HEK293 (cell line): Measurements from ENCODE around the gene GNG7.
A peak's percentile ranks its signal among the peaks of the same experiment; 100 is the strongest.
"Not testable (repeated sequence)": the region's sequence is repeated elsewhere in the genome, so short reads cannot be mapped to it uniquely, and the experiment has no call there.

Experiments used
- CTCF ChIA-PET: fragments of 350-600 bp; formaldehyde crosslinking; extraction: SDS; loops from one replicate; lab custom pipeline; 2021; ENCODE audit warnings: antibody characterized with exemption; lab: Yijun Ruan, JAX
- POLR2A ChIA-PET: fragments of 300-600 bp; formaldehyde crosslinking; extraction: SDS; loops from one replicate; lab custom pipeline; 2020; ENCODE audit warnings: antibody characterized with exemption, inconsistent platforms; lab: Yijun Ruan, JAX
- H3K27ac ChIP-seq: fragments of 200-500 bp; sonication (Bioruptor generic); 2 replicates; pipeline ENCODE4 v1.5.1; 2014; ENCODE audit warnings: low read depth, low read length, control low read depth, inconsistent platforms; ENCODE audit errors: extremely low read depth
- H3K36me3 ChIP-seq, 2 experiments: fragments of 200-500 bp in 1 of 2; sonication (Bioruptor generic) in 1 of 2; 1 replicate in 1 of 2; 2 replicates in 1 of 2; pipeline ENCODE4 v1.5.1; 2014 to 2017; ENCODE audit warnings: inconsistent platforms in 2 of 2, low read length in 2 of 2; ENCODE audit not compliant: control insufficient read depth in 2 of 2, insufficient read depth in 1 of 2
- H3K4me1 ChIP-seq: fragments of 200-500 bp; sonication (Bioruptor generic); 2 replicates; pipeline ENCODE4 v1.5.1; 2014; ENCODE audit warnings: mild to moderate bottlenecking, low read length, inconsistent platforms; ENCODE audit not compliant: control insufficient read depth, insufficient read depth
- H3K4me3 ChIP-seq: 2 replicates; pipeline ENCODE4 v1.5.1; 2011; ENCODE audit warnings: low read depth, mild to moderate bottlenecking, control low read depth, low read length, moderate library complexity
- H3K9me3 ChIP-seq: fragments of 200-500 bp; sonication (Bioruptor generic); 2 replicates; pipeline ENCODE4 v1.5.1; 2014; ENCODE audit warnings: low read depth, low read length, inconsistent platforms; ENCODE audit not compliant: control insufficient read depth, insufficient read depth
- FEZF1 ChIP-seq: fragments of 450-650 bp; formaldehyde crosslinking; IDR thresholded peaks from 2 replicates; pipeline ENCODE4 v1.5.1; 2016; ENCODE audit warnings: missing biosample characterization, missing genetic modification characterization
- HOXD13 ChIP-seq: sonication (generic); formaldehyde crosslinking; IDR thresholded peaks from 2 replicates; pipeline ENCODE4 v1.8.0; 2022; ENCODE audit warnings: missing genetic modification reagents, borderline replicate concordance
- KLF10 ChIP-seq: fragments of 450-650 bp; IDR thresholded peaks from 2 replicates; pipeline ENCODE4 v1.5.1; 2018; ENCODE audit warnings: missing biosample characterization, mild to moderate bottlenecking, missing genetic modification characterization
- KLF7 ChIP-seq: fragments of 450-650 bp; formaldehyde crosslinking; IDR thresholded peaks from 2 replicates; pipeline ENCODE4 v1.5.1; 2016; ENCODE audit warnings: missing biosample characterization, missing genetic modification characterization, borderline replicate concordance
- MEIS1 ChIP-seq: sonication (generic); formaldehyde crosslinking; IDR thresholded peaks from 2 replicates; pipeline ENCODE4 v1.8.1; 2022; ENCODE audit warnings: missing genetic modification reagents, mild to moderate bottlenecking, borderline replicate concordance
- SETDB1 ChIP-seq: IDR thresholded peaks from one replicate; pipeline ENCODE4 v1.6.1; 2017; ENCODE audit warnings: mild to moderate bottlenecking, low read length, moderate library complexity, mixed read lengths; ENCODE audit not compliant: insufficient read length
- WT1 ChIP-seq: fragments of 450-650 bp; formaldehyde crosslinking; IDR thresholded peaks from 2 replicates; pipeline ENCODE4 v1.5.1; 2016; ENCODE audit warnings: missing biosample characterization, missing genetic modification characterization
- ZFP69B ChIP-seq: fragments of 450-650 bp; formaldehyde crosslinking; IDR thresholded peaks from 2 replicates; pipeline ENCODE4 v1.5.1; 2016; ENCODE audit warnings: missing biosample characterization, missing genetic modification characterization
- ZNF10 ChIP-seq: fragments of 450-650 bp; formaldehyde crosslinking; IDR thresholded peaks from 2 replicates; pipeline ENCODE4 v1.5.1; 2017; ENCODE audit warnings: missing biosample characterization, missing genetic modification characterization
- ZNF132 ChIP-seq: fragments of 450-650 bp; formaldehyde crosslinking; IDR thresholded peaks from 2 replicates; pipeline ENCODE4 v1.5.1; 2017; ENCODE audit warnings: missing biosample characterization, missing genetic modification characterization, borderline replicate concordance
- ZNF184 ChIP-seq: fragments of 450-650 bp; IDR thresholded peaks from 2 replicates; pipeline ENCODE4 v1.5.1; 2018; ENCODE audit warnings: missing biosample characterization, mild to moderate bottlenecking, missing genetic modification characterization
- ZNF324 ChIP-seq: fragments of 450-650 bp; formaldehyde crosslinking; IDR thresholded peaks from 2 replicates; pipeline ENCODE4 v1.5.1; 2016; ENCODE audit warnings: missing biosample characterization, missing genetic modification characterization
- ZNF391 ChIP-seq: fragments of 450-650 bp; formaldehyde crosslinking; IDR thresholded peaks from 2 replicates; pipeline ENCODE4 v1.5.1; 2016; ENCODE audit warnings: low read depth, missing biosample characterization, missing genetic modification characterization, borderline replicate concordance
- ZNF48 ChIP-seq: fragments of 450-650 bp; formaldehyde crosslinking; IDR thresholded peaks from 2 replicates; pipeline ENCODE4 v1.5.1; 2016; ENCODE audit warnings: missing biosample characterization, missing genetic modification characterization
- ZNF510 ChIP-seq: fragments of 450-650 bp; formaldehyde crosslinking; IDR thresholded peaks from 2 replicates; pipeline ENCODE4 v1.5.1; 2018; ENCODE audit warnings: mild to moderate bottlenecking, missing genetic modification characterization, missing biosample characterization; ENCODE audit not compliant: insufficient replicate concordance
- ZNF529 ChIP-seq: fragments of 450-650 bp; formaldehyde crosslinking; IDR thresholded peaks from 2 replicates; pipeline ENCODE4 v1.5.1; 2017; ENCODE audit warnings: missing genetic modification characterization, missing biosample characterization; ENCODE audit not compliant: insufficient replicate concordance
- ZNF544 ChIP-seq: fragments of 450-650 bp; formaldehyde crosslinking; IDR thresholded peaks from 2 replicates; pipeline ENCODE4 v1.5.0; 2017; ENCODE audit warnings: missing biosample characterization, missing genetic modification characterization
- ZNF558 ChIP-seq: fragments of 450-650 bp; formaldehyde crosslinking; IDR thresholded peaks from 2 replicates; pipeline ENCODE4 v1.5.1; 2016; ENCODE audit warnings: missing biosample characterization, missing genetic modification characterization
- ZNF677 ChIP-seq: fragments of 450-650 bp; IDR thresholded peaks from 2 replicates; pipeline ENCODE4 v1.5.0; 2018; ENCODE audit warnings: missing biosample characterization, mild to moderate bottlenecking, missing genetic modification characterization, moderate library complexity
- TF ChIP-seq, protein P1 (sequence below): fragments of 450-650 bp; formaldehyde crosslinking; IDR thresholded peaks from 2 replicates; pipeline ENCODE4 v1.5.1; 2016; ENCODE audit warnings: missing biosample characterization, missing genetic modification characterization
- TF ChIP-seq, protein P2 (sequence below): fragments of 450-650 bp; formaldehyde crosslinking; optimal IDR thresholded peaks from 2 replicates; pipeline ENCODE3; 2016; ENCODE audit warnings: missing biosample characterization, mild to moderate bottlenecking, missing genetic modification characterization
- TF ChIP-seq, protein P3 (sequence below): sonication (generic); formaldehyde crosslinking; IDR thresholded peaks from 2 replicates; pipeline ENCODE4 v1.8.1; 2022; ENCODE audit warnings: mild to moderate bottlenecking, moderate library complexity, missing genetic modification reagents
- TF ChIP-seq, protein P4 (sequence below): fragments of 450-650 bp; formaldehyde crosslinking; IDR thresholded peaks from 2 replicates; pipeline ENCODE4 v1.5.1; 2016; ENCODE audit warnings: missing biosample characterization, missing genetic modification characterization

Gene GNG7

DNA sequence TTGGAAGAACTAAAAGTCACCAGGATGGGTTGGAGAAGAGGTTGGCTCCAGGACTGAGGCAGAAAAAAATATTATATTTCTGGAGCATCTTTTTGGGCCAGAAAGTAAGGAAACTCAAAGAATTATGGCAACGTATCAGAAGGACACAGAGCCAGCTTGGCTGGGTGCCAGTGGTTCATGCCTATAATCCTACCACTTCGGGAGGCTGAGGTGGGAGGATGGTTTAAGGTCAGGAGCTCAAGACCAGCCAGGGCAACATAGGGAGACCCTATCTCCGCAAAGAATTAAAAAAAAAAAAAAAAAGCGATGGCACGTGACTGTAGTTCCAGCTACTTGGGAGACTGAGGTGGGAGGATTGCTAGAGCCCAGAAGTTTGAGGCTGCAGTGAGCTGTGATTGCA is 118.5 kb downstream of the GNG7 start:
- no peak overlapping the region for H3K27ac ChIP-seq
- no peak overlapping the region for H3K4me3 ChIP-seq
- H3K4me1 ChIP-seq, result no peaks in the 10 kb centered on the region
- H3K36me3 ChIP-seq, result no peaks in the 10 kb centered on the region
- no peaks in the 10 kb centered on the region for H3K9me3 ChIP-seq
- ChIA-PET POLR2A (interaction anchor here (1.2 kb wide), 1 partner anchor 108 kb away, joined by 4 read pairs; the partner anchor contains the start of gene GADD45B), CTCF (interaction anchor here (0.6 to 0.8 kb wide), 2 partner anchors 24 to 520 kb away, joined by 3 read pairs; no protein-coding TSS in a partner anchor)
- TF ChIP-seq ZNF510 (tag by site-specific recombination) (no peak), HOXD13 (CRISPR knock-in tag) (no peak), ZNF10 (tag by site-specific recombination) (no peak), FEZF1 (tag by site-specific recombination) (no peak), ZNF132 (tag by site-specific recombination) (no peak), ZNF324 (tag by site-specific recombination) (no peak), ZNF48 (no peak), ZNF391 (tag by site-specific recombination) (no peak), WT1 (no peak), MEIS1 (CRISPR knock-in tag) (no peak), ZNF558 (tag by site-specific recombination) (no peak), KLF10 (tag by site-specific recombination) (no peak), ZNF544 (tag by site-specific recombination) (no peak)
- TF ChIP-seq, protein P1, sequence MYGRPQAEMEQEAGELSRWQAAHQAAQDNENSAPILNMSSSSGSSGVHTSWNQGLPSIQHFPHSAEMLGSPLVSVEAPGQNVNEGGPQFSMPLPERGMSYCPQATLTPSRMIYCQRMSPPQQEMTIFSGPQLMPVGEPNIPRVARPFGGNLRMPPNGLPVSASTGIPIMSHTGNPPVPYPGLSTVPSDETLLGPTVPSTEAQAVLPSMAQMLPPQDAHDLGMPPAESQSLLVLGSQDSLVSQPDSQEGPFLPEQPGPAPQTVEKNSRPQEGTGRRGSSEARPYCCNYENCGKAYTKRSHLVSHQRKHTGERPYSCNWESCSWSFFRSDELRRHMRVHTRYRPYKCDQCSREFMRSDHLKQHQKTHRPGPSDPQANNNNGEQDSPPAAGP (tag by site-specific recombination), result no peak
- TF ChIP-seq, protein P2, sequence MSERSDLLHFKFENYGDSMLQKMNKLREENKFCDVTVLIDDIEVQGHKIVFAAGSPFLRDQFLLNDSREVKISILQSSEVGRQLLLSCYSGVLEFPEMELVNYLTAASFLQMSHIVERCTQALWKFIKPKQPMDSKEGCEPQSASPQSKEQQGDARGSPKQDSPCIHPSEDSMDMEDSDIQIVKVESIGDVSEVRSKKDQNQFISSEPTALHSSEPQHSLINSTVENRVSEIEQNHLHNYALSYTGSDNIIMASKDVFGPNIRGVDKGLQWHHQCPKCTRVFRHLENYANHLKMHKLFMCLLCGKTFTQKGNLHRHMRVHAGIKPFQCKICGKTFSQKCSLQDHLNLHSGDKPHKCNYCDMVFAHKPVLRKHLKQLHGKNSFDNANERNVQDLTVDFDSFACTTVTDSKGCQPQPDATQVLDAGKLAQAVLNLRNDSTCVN (tag by site-specific recombination), result no peak
- TF ChIP-seq, protein P3, sequence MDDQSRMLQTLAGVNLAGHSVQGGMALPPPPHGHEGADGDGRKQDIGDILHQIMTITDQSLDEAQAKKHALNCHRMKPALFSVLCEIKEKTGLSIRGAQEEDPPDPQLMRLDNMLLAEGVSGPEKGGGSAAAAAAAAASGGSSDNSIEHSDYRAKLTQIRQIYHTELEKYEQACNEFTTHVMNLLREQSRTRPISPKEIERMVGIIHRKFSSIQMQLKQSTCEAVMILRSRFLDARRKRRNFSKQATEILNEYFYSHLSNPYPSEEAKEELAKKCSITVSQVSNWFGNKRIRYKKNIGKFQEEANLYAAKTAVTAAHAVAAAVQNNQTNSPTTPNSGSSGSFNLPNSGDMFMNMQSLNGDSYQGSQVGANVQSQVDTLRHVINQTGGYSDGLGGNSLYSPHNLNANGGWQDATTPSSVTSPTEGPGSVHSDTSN (CRISPR knock-in tag), result no peak

DNA sequence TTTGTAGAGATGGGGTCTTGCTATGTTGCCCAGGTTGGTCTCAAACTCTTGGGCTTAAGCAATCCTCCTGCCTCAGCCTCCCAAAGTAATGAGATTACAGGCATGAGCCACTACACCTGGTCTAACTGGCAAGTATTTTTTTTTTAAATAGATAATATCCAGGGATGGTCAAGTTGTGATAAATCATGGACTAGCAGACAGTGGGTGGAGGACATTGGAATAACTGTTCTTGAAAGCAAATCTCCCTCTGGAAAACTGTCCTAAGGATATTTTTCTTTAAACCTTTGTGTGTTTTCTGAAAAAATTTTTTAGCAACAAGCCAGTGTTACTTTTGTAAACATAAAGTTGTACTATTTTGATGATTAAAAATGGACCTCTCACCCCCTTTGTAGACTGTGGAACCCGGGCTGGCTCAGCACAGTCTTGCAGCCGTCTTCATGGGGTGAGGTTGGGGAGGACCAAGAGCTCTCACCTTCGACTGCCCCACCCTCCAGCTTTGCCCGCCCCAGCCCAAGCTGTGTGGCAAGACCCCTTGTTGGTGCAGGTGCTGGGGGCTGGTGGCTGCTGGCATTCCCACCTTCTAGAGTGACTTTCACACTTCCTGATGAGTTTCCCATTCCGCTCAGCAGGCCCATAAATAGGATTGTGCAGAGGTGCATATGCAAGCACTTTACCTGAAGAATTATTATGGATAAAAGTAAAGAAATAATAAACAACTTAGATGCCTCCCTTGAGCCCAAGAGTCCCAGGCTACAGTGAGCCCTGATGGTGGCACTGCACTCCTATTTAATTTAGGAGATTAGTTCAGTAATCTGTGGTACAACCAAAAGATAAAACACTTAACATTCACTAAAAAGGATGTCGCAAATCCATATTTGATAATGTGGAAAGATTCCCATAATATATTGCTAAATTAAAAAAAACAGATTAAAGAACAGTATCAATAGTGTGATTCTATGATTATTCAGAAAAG is 119.2 kb downstream of the GNG7 start:
- TF ChIP-seq ZNF529 (tag by site-specific recombination) (peak; percentile 78), ZFP69B (tag by site-specific recombination) (no peak), SETDB1 (peak; percentile 96), ZNF677 (peak; percentile 100), ZNF184 (tag by site-specific recombination) (0 out of 2 replicates have a peak, but pooled peaks have one; percentile 52), KLF7 (tag by site-specific recombination) (no peak)
- TF ChIP-seq, protein P4, sequence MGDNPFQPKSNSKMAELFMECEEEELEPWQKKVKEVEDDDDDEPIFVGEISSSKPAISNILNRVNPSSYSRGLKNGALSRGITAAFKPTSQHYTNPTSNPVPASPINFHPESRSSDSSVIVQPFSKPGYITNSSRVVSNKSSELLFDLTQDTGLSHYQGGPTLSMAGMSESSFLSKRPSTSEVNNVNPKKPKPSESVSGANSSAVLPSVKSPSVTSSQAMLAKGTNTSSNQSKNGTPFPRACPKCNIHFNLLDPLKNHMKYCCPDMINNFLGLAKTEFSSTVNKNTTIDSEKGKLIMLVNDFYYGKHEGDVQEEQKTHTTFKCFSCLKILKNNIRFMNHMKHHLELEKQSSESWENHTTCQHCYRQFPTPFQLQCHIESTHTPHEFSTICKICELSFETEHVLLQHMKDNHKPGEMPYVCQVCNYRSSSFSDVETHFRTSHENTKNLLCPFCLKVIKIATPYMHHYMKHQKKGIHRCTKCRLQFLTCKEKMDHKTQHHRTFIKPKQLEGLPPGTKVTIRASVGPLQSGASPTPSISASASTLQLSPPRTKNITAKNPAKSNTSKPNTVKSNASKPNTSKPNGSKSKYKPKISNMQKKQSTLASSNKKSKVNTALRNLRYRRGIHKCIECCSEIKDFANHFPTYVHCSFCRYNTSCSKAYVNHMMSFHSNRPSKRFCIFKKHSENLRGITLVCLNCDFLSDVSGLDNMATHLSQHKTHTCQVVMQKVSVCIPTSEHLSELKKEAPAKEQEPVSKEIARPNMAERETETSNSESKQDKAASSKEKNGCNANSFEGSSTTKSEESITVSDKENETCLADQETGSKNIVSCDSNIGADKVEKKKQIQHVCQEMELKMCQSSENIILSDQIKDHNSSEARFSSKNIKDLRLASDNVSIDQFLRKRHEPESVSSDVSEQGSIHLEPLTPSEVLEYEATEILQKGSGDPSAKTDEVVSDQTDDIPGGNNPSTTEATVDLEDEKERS, result peak; percentile 86
- Histone ChIP-seq H3K9me3 (no peaks in the 10 kb centered on the region), H3K36me3 (no peaks in the 10 kb centered on the region), H3K4me1 (no peaks in the 10 kb centered on the region), H3K4me3 (no peak overlapping the region), H3K27ac (no peak overlapping the region)
- POLR2A ChIA-PET, result interaction anchor here (1.2 to 7.1 kb wide), 3 partner anchors 105 to 113 kb away, joined by 4 to 308 read pairs (median 4); partner anchors contain the start of gene GADD45B
- CTCF ChIA-PET, result interaction anchor here (0.8 to 1.1 kb wide), 2 partner anchors 25 to 53 kb away, joined by 3 to 5 read pairs; no protein-coding TSS in a partner anchor

DNA sequence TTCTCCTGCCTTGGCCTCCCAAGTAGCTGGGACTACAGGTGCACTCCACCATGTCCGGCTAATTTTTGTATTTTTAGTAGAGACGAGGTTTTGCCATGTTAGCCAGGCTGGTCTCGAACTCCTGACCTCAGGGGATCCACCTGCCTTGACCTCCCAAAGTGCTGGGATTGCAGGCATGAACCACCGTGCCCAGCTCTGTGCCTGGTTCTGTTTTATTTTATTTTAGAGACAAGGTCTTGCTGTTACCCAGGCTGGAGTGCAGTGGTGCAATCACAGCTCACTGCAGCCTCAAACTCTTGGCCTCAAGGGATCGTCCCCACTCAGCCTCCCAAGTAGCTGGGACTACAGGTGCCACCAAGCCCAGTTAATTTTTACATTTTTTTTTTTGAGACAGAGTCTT is 122.1 kb downstream of the GNG7 start:
- not testable (repeated sequence) for H3K4me1 ChIP-seq, H3K4me3 ChIP-seq, H3K9me3 ChIP-seq, H3K36me3 ChIP-seq, H3K27ac ChIP-seq
- ChIA-PET POLR2A (interaction anchor here (1.7 to 7.1 kb wide), 2 partner anchors 102 to 123 kb away, joined by 4 to 308 read pairs; partner anchors contain the start of genes GADD45B and LMNB2), CTCF (interaction anchor here (0.6 to 3.4 kb wide), 11 partner anchors 10 to 158 kb away, joined by 3 to 27 read pairs (median 4); partner anchors contain the start of gene GADD45B)
